HG03025 (cell line): ENCODE data around the gene LTBP2.

Experiments used
- ATAC-seq: cut with Tn5 transposase; IDR thresholded peaks from one replicate; pipeline ENCODE4 v1.9.1; 2021; ENCODE audit warnings: mild to moderate bottlenecking, moderate library complexity; ENCODE audit not compliant: unreplicated experiment, low FRiP score

The LTBP2 gene

GRCh38 chr14:74594606-74595005, 17.4 kb downstream of the LTBP2 start:
- ATAC-seq: no peak

GRCh38 chr14:74594029-74594428, 18.0 kb downstream of the LTBP2 start:
- no peak for ATAC-seq

- no peak for ATAC-seq
Observed at GRCh38 chr14:74593241-74593953, 18.6 kb downstream of the LTBP2 start.

DNA sequence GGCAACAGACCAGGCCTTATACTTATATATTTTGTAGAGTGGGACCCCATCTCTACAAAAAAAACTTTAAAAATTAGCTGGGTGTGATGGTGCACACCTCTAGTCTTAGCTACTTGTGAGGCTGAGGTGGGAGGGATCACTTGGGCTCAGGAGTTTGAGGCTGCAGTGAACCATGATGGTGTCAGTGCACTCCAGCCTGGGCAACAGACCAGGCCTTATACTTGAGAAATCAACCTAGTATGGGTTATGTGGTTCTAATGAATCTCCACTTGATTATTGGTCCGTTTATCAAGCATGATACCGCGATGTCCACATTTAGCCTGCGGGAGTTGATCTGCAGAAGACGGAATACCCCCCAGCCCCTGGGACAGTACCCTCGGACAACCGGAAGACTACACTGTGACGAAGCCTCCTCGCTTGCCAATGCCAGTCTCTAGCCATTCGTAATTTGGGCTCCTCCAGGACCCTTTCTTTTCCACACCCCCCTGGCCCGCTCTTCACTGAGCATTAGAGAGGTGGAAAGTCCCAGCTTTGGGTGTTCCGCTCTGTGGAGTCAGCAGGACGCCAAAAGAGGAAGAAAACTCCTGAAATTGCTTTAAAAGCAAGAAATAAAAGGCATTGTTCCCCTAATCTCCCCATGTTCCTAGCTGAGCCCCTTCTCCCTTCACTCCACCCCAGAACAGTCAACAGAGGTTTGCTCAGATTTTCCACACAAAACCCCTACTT, 19.4 kb downstream of the LTBP2 start:
- ATAC-seq: no peak

- no peak for ATAC-seq
Observed at GRCh38 chr14:74591899-74592298, 20.1 kb downstream of the LTBP2 start.

DNA sequence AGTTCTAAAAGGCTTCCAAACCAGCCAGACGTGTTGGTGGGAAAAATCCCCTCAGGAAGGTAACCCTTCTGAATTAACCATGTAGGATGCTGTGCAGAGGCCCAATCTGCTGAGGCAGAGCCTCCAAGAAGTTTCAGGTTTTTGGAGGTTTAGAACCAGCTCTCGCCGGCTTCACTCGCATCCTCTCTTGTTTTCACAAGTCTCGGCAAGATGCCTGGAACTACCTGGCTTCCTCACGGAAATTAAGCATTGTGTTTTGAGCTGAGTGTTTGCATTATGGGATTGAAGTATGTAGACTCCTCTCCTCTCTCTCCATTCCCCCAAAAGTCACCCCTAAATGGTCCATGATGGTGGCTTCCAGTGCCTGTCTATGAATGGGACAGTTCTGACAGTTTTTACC, 20.6 kb downstream of the LTBP2 start:
- no peak for ATAC-seq

- no peak for ATAC-seq
Observed at GRCh38 chr14:74589291-74589879, 22.7 kb downstream of the LTBP2 start.

GRCh38 chr14:74587363-74587707, 24.7 kb downstream of the LTBP2 start:
- ATAC-seq: no peak

- no peak for ATAC-seq
Observed at GRCh38 chr14:74586681-74587362, 25.2 kb downstream of the LTBP2 start.

DNA sequence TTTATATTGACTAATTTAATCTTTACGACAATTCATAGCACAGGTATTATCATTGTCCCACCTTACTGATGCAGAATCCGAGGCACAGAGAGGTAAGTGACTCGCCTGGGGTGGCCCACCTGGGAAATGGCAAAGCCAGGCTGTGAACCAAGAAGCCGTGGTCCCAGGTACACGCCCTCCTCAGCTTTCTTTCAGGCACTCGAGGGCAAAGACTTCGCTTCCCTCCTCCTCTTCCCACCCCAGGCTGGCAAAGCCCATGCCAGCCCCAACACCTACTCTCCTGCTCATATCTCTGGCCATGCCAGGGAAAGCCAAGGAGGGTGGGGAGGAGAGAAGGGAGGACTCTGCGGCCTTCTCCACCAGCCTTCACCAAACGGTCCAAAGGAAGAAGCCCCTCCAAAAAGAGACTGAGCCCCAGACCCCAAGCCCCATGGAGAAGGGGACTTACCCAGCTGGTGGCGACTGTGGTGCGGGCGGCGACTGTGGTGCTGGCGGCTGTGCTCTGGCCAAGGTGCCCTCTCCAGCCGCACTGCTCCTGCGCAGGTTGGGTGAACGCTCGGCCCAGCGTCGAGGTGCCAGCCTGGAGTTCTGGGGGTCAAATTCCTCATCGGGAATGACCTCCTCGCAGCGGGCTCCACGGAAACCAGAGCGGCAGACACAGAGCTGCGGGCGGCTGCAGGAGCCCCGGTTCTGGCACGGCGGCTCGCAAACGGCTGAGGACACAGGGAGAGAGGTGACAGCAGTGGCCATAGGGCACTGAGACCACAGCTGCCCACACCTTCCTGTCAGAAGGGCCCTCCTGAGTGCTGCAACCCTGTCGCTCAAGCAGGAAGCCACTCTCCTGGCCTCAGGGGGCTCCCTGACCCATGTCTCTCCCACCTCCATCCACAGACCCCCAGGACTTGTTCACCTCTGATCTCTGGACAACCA, 26.4 kb downstream of the LTBP2 start:
- ATAC-seq: no peak

- ATAC-seq: no peak
Observed at GRCh38 chr14:74584951-74585350, 27.1 kb downstream of the LTBP2 start.

DNA sequence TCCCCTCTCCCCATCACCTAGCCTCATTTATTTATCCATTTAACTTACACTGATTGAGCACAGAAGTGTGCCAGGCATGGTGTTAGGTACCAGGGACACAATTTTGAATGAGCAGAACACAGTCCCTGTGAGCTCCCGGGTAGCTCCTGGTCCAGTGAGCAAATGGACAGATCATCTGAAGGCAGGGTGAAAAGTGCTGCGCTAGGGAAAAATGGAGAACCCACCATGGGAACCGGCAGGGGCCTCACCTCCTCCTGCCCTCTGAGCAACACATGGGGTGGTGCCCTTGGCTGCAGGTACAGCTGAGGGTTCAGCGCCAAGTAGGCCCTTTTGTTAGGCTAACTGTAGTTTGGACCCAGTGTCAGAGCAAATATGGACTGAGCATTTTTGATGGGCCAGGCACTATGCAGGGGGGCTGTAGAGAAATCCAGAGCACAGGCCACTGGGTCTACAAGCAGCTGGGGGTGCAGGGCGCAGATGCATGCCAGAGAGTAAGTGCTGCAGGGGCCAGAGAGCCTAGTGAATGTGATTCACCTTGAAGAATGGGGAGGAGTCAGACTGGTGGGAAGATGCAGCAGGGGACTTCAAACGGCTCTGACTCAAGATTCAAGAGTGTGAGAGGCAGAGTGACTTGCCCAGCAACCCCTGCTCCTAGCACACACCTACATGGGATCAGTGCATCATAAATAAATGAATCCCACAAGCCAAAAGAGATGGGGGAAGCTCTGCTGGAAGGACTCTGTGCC, 28.2 kb downstream of the LTBP2 start:
- no peak for ATAC-seq

- no peak for ATAC-seq
Observed at GRCh38 chr14:74582910-74583581, 29.0 kb downstream of the LTBP2 start.

DNA sequence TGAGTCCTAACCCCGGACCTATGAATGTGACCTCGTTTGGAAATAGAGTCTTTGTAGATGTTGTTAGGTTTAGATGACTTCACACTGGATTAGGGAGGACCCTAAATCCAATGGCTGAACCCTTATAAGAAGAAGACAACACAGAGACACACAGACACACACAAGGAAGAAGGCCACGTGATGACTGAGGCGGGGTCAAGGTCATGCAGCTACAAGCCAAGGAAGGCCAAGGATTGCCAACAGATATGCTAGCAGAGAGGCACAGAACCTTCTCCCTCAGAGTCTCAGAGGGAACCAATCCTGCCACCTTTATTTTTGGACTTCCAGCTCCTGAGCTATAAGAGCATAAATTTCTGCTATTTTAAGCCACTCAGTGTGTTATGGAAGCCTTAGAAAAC, 31.8 kb downstream of the LTBP2 start:
- no peak for ATAC-seq

DNA sequence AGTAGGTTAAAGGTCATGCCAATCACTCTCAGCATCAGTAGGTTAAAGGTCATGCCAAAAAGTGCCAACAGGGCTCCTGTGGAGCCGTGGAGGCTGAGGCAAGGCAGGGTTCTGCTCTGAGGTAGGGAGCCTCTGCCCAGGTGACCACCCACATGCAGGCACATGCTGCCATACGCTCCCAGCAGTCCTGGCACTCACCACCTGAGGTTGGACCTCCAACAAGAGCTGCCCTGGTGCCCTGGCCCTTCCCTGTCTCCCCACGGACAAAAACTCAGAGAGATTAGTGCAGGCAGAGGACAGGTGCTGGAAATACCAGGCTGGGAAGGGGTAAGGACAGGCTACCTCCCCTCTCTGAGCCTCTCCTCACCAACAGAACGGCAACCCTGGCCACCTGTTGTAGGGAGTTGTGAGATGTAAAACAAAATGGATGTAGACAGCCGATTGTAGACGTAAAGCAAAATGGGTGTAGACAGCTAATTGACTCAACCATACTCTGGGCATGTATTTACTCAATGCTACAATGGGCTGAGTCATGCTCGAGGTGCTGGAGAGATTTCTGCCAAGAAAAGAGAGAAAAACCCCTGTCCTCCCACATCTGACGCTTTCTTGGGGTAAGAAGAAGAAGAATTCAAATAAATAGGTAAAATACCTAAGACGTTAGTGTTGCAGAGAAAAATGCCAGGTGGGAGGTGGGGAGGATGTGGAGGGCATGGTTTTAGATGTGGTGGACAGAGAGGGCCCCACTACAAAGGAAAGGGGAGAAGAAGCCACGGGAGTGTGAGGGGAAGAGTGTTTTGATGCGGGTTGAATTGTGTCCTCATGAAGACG, 32.4 kb downstream of the LTBP2 start:
- ATAC-seq: no peak

DNA sequence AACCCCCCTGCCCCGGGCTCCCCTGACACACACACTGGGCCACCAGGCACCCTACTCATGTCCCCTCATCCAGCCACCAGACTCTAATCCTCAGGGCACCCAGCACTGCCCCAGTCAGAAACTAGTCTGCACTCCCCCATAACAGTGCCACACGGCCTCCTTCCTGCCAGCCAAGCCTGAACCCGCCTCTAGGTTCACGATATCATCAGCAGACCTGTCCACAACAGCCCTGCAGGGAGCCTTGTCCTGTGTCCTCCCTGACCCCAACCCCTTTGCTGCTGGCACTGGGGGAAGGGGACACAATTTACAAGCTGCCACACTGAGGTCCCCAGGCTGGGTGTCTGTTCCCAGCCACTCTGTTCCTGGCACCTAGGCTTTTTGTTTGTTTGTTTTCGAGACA, 33.6 kb downstream of the LTBP2 start:
- no peak for ATAC-seq

GRCh38 chr14:74577948-74578275, 34.1 kb downstream of the LTBP2 start:
- ATAC-seq: no peak

DNA sequence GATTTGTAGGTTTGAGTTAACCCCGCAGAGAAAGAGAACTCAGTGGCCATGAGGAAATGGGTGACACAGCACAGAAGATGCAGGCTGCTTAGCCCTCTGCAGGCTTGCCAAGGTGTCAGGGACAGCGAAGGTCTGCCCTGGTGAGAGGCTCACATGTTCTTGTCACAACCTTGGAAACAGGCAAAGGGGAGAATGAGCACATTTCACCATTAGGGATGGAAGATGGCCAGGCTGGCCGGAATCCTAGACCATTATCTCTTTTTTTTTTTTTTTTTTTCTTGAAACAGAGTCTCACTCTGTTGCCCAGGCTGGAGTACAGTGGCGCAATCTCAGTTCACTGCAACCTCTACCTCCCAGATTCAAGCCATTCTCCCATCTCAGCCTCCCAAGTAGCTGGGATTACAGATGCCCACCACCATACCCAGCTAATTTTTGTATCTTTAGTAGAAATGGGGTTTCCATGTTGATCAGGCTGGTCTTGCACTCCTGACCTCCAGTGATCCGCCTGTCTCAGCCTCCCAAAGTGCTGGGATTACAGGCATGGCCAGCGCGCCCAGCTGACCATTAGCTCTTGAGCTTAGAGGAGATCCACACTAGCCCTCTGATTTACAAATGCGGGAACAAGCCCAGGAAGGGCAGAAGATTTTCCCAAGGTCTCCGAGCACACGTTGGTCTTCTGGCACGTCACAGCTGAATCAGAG, 34.6 kb downstream of the LTBP2 start:
- ATAC-seq: no peak
